ENCODE results near the gene CBL. TPM values are rescaled to one million over a fixed set of nuclear protein-coding genes. Genes with fewer than 3 reads are reported as not detected.
A peak's percentile ranks its signal among the peaks of the same experiment; 100 is the strongest.

CBL gene
- total RNA-seq, 4 donors from 2014 or later = 20.2 to 29.2 (median 25.1) TPM

GRCh38 chr11:119249671-119250010 lies 43.5 kb downstream of the CBL start:
- no peak overlapping the region for H3K4me3 ChIP-seq
- H3K4me1 ChIP-seq = peaks cover 0 to 30% (median 10%) of the 10 kb centered on the region in 3 donors
- no peak for TF ChIP-seq EP300 (IDR thresholded peaks at IDR 0.05)
- no peak for TF ChIP-seq POLR2AphosphoS5 (IDR thresholded peaks at IDR 0.05)
- no peak for TF ChIP-seq CTCF (IDR thresholded peaks at IDR 0.05)
- no peak for TF ChIP-seq POLR2A (IDR thresholded peaks at IDR 0.05)
- no peaks in the 10 kb centered on the region for H3K27me3 ChIP-seq
- no peak for ATAC-seq
- H3K9me3 ChIP-seq = no peaks in the 10 kb centered on the region
- 36 to 67% methylated on average over 1 of the region's 1 CpG for WGBS, 2 donors (ENCODE audit: low coverage in 1 of 2)
- peaks cover 0 to 5% of the 10 kb centered on the region in 2 donors for H3K36me3 ChIP-seq
- peak overlapping the region; percentile 10 to 60 (median 31) for H3K27ac ChIP-seq

GRCh38 chr11:119251114-119251513 lies 45.0 kb downstream of the CBL start:
- Histone ChIP-seq H3K4me3 (no peak overlapping the region), H3K27ac (no peak overlapping the region), H3K36me3 (peaks cover 0 to 10% of the 10 kb centered on the region in 2 donors), H3K9me3 (no peaks in the 10 kb centered on the region), H3K4me1 (peaks cover 0 to 30% (median 10%) of the 10 kb centered on the region in 3 donors), H3K27me3 (no peaks in the 10 kb centered on the region)
- no peak for TF ChIP-seq CTCF (IDR thresholded peaks at IDR 0.05)
- no peak for TF ChIP-seq EP300 (IDR thresholded peaks at IDR 0.05)
- TF ChIP-seq POLR2AphosphoS5 (IDR thresholded peaks at IDR 0.05) = no peak
- no peak for TF ChIP-seq POLR2A (IDR thresholded peaks at IDR 0.05)
- ATAC-seq = no peak
- WGBS, 2 donors (ENCODE audit: low coverage in 1 of 2) = 72% methylated on average over 3 of the region's 3 CpGs

GRCh38 chr11:119254239-119254638 lies 48.1 kb downstream of the CBL start:
- H3K27me3 ChIP-seq = no peaks in the 10 kb centered on the region
- peaks cover 0 to 29% (median 10%) of the 10 kb centered on the region in 3 donors for H3K4me1 ChIP-seq
- H3K27ac ChIP-seq = no peak overlapping the region
- TF ChIP-seq EP300 (IDR thresholded peaks at IDR 0.05) (no peak), POLR2AphosphoS5 (IDR thresholded peaks at IDR 0.05) (no peak), POLR2A (IDR thresholded peaks at IDR 0.05) (no peak), CTCF (IDR thresholded peaks at IDR 0.05) (no peak)
- ATAC-seq = no peak
- H3K36me3 ChIP-seq = peaks cover 0 to 10% of the 10 kb centered on the region in 2 donors
- H3K4me3 ChIP-seq = no peak overlapping the region
- no peaks in the 10 kb centered on the region for H3K9me3 ChIP-seq
- 81 to 94% methylated on average over 5 of the region's 5 CpGs for WGBS, 2 donors (ENCODE audit: low coverage in 1 of 2)

GRCh38 chr11:119258180-119258579 lies 52.0 kb downstream of the CBL start:
- TF ChIP-seq POLR2AphosphoS5 (IDR thresholded peaks at IDR 0.05) (no peak), POLR2A (IDR thresholded peaks at IDR 0.05) (no peak), CTCF (IDR thresholded peaks at IDR 0.05) (no peak), EP300 (IDR thresholded peaks at IDR 0.05) (no peak)
- Histone ChIP-seq H3K27ac (no peak overlapping the region), H3K4me3 (no peak overlapping the region), H3K4me1 (peaks cover 0 to 10% (median 8%) of the 10 kb centered on the region in 3 donors), H3K36me3 (peaks cover 0 to 10% of the 10 kb centered on the region in 2 donors), H3K9me3 (no peaks in the 10 kb centered on the region), H3K27me3 (no peaks in the 10 kb centered on the region)
- ATAC-seq = no peak
- 70 to 86% methylated on average over 3 to 5 of the region's 5 CpGs for WGBS, 2 donors (ENCODE audit: low coverage in 1 of 2)

GRCh38 chr11:119258983-119259382 lies 52.8 kb downstream of the CBL start:
- ATAC-seq = no peak
- H3K27ac ChIP-seq = no peak overlapping the region
- H3K36me3 ChIP-seq = peaks cover 0 to 10% of the 10 kb centered on the region in 2 donors
- WGBS, 2 donors (ENCODE audit: low coverage in 1 of 2) = 64 to 86% methylated on average over 3 of the region's 3 CpGs
- no peak overlapping the region for H3K4me3 ChIP-seq
- no peak for TF ChIP-seq EP300 (IDR thresholded peaks at IDR 0.05)
- no peak for TF ChIP-seq POLR2A (IDR thresholded peaks at IDR 0.05)
- TF ChIP-seq POLR2AphosphoS5 (IDR thresholded peaks at IDR 0.05) = no peak
- TF ChIP-seq CTCF (IDR thresholded peaks at IDR 0.05) = no peak
- H3K27me3 ChIP-seq = no peaks in the 10 kb centered on the region
- H3K9me3 ChIP-seq = no peaks in the 10 kb centered on the region
- H3K4me1 ChIP-seq = peaks cover 0 to 16% (median 15%) of the 10 kb centered on the region in 3 donors
